Duodenal mucosa (tissue), 2 donors: ENCODE data around the gene PABPN1L.

Source experiments
- H3K27ac ChIP-seq: one replicate; pipeline ENCODE4 v1.7.0; 2013; ENCODE audit warnings: low read depth, low read length
- H3K27me3 ChIP-seq, 2 donors: one replicate each; pipeline ENCODE4 v1.7.0; 2013; ENCODE audit warnings: low read length in 2 of 2, control low read depth in 1 of 2; ENCODE audit not compliant: insufficient read depth in 2 of 2, control insufficient read depth in 1 of 2
- H3K36me3 ChIP-seq, 2 donors: one replicate each; pipeline ENCODE4 v1.7.0; 2013; ENCODE audit warnings: low read length in 2 of 2, control low read depth in 1 of 2; ENCODE audit not compliant: insufficient read depth in 2 of 2, control insufficient read depth in 1 of 2
- H3K4me1 ChIP-seq, 2 donors: one replicate each; pipeline ENCODE4 v1.7.0; 2013; ENCODE audit warnings: low read length in 2 of 2, control low read depth in 1 of 2; ENCODE audit not compliant: insufficient read depth in 2 of 2, control insufficient read depth in 1 of 2
- H3K4me3 ChIP-seq, 2 donors: one replicate each; pipeline ENCODE4 v1.7.0; 2013; ENCODE audit warnings: low read length in 2 of 2, low read depth in 1 of 2
- H3K9ac ChIP-seq, 2 donors: one replicate each; pipeline ENCODE4 v1.7.0; 2013; ENCODE audit warnings: low read length in 2 of 2, low read depth in 1 of 2
- H3K9me3 ChIP-seq, 2 donors: one replicate each; pipeline ENCODE4 v1.7.0; 2013; ENCODE audit warnings: low read length in 2 of 2, control low read depth in 1 of 2; ENCODE audit not compliant: control insufficient read depth in 1 of 2

PABPN1L gene

DNA sequence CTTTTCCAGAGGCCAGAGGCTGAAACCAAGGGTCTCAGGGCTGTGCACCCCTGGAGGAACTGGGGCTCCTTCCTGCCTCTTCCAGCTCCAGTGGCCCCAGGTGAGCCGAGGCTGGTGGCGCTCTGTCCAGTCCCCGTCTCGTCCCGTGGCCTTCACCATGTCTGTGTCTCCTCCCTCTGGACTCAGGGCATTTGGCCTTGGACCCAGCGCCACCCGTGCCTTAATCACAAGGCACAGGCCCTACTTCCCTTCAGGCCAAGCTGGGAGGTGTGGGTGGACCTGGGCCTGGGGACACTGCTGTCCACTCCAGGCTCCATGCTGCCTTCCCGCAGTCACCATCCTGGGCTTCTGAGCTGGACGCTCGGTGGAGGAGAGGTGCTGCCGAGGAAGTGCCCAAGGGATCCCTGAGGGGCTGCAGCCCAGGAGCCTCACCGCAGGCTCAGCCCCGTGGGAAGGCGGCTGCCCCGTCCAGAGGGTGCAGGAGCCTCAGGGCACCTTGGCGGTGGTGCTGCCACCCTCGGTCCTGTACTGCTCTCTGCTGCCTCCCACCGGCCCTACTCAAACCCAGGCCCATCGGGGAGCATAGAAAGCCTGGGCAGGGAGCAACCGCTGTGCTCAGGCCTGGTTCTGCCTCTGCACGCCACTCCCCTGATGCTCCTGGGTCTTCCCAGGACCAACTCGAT lies 45.2 kb downstream of the PABPN1L start:
- Histone ChIP-seq H3K36me3 (peaks cover 0 to 16% of the 10 kb centered on the region in 2 donors), H3K27ac (no peak overlapping the region), H3K9me3 (no peaks in the 10 kb centered on the region), H3K4me1 (no peaks in the 10 kb centered on the region), H3K4me3 (no peak overlapping the region), H3K27me3 (no peaks in the 10 kb centered on the region), H3K9ac (no peak overlapping the region)

DNA sequence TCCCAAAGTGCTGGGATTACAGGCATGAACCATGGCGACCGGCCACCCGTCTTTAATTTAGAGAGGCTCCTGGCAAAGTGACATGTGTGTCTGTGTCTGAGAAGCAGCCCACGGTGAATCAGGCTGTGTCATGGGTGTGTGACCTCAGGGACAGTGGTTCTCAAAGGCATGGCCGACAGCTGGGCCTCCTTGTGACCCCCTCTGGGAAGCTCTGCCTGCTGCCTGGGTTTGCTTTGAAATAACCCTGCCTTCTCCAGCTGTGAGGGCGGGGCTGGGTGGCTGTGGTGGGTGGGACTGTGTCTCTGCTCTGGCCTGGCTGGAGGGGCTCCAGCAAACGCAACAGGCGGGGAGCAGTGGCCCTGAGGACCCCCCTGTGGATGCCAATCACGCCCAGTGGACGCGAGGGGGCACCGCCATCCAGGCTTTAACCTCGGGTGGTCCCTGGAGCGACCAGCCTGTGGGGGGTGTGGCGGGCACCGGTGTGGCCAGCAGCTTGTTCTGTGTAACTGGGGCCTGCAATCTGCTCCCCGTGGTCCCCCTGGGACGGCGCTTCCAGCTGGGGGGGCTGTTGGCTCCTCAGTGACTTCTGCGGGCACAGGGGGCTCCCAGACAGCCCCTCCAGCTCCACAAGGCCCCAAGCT lies 46.0 kb downstream of the PABPN1L start:
- Histone ChIP-seq H3K27me3 (no peaks in the 10 kb centered on the region), H3K9me3 (no peaks in the 10 kb centered on the region), H3K27ac (no peak overlapping the region), H3K9ac (no peak overlapping the region), H3K4me3 (no peak overlapping the region), H3K4me1 (no peaks in the 10 kb centered on the region), H3K36me3 (peaks cover 0 to 16% of the 10 kb centered on the region in 2 donors)

DNA sequence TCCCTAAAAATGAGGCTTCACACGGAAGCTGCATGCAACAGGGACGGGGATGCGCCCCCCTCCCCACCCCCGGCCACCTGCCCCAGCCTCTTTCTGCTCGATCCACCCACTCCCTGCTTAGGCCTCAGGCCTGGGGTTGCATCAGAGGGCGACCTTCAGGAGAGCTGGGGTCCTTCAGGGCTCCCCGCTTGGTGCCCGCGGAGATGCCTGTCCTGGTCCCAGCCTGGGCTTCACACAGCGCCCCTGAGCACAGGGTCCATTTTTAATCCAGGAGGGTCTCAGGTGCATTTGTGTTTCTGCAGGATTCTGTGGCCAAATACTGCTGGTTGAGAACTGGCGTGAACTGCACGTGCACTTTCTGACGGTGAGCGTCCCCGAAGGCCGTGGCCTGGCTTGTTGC lies 47.3 kb downstream of the PABPN1L start:
- no peak overlapping the region for H3K9ac ChIP-seq
- H3K4me3 ChIP-seq: no peak overlapping the region
- peaks cover 0 to 16% of the 10 kb centered on the region in 2 donors for H3K36me3 ChIP-seq
- no peaks in the 10 kb centered on the region for H3K27me3 ChIP-seq
- no peak overlapping the region for H3K27ac ChIP-seq
- H3K4me1 ChIP-seq: no peaks in the 10 kb centered on the region
- no peaks in the 10 kb centered on the region for H3K9me3 ChIP-seq

DNA sequence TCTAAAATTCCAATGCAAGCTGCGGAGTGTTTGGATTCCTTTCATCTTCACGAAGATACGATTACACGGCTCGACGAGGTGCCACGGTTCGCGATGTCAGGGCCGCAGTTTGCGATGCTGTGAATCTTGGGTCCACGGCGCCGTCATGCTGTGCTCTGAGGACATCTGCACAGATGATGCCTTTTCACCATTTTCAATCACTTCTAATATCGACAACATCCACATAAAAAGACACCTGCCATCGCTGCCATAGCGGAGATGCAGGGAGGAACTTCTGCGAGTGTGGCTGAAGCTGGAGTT lies 47.9 kb downstream of the PABPN1L start:
- Histone ChIP-seq H3K27me3 (no peaks in the 10 kb centered on the region), H3K27ac (no peak overlapping the region), H3K9ac (no peak overlapping the region), H3K36me3 (peaks cover 0 to 16% of the 10 kb centered on the region in 2 donors), H3K4me3 (no peak overlapping the region), H3K9me3 (no peaks in the 10 kb centered on the region), H3K4me1 (no peaks in the 10 kb centered on the region)

DNA sequence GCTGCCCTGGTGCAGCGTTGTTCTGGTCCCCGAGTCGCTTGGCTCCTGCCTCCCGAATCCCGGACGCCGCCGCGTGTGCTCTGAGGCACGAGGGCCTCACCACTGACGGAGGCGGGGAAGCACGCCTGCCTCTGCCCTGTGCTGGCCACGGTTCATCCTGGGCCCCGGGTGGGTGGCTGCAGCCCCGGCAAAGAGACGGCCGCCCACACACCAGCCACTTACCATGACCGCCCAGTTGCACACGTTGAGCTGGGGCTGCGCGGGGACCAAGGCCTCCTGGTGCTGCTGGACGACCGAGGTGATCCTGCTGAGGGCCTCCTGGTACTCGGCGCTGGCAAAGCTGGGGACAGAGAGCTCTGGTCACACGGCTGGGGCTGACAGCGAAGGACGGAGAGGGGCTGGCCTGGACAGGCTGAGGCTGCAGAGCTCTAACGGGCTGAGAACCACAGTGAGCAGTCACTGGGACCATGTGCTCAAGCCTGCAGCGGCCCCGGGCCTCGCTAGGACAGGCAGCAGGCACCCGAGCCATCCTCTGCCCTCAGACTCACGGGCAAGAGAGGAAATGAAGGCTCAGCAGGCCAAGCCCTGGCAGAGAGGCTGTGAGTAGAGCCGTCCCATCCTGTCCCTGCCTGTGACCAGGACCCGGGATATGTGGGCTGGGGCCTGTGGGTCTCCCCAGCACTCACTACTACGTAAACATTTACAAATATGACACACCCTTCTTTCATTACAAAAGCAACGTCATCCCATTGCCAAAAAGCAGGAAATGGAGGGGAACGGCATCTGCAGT lies 48.5 kb downstream of the PABPN1L start:
- Histone ChIP-seq H3K9ac (no peak overlapping the region), H3K36me3 (peaks cover 0 to 16% of the 10 kb centered on the region in 2 donors), H3K27ac (no peak overlapping the region), H3K27me3 (no peaks in the 10 kb centered on the region), H3K4me3 (no peak overlapping the region), H3K4me1 (no peaks in the 10 kb centered on the region), H3K9me3 (no peaks in the 10 kb centered on the region)

DNA sequence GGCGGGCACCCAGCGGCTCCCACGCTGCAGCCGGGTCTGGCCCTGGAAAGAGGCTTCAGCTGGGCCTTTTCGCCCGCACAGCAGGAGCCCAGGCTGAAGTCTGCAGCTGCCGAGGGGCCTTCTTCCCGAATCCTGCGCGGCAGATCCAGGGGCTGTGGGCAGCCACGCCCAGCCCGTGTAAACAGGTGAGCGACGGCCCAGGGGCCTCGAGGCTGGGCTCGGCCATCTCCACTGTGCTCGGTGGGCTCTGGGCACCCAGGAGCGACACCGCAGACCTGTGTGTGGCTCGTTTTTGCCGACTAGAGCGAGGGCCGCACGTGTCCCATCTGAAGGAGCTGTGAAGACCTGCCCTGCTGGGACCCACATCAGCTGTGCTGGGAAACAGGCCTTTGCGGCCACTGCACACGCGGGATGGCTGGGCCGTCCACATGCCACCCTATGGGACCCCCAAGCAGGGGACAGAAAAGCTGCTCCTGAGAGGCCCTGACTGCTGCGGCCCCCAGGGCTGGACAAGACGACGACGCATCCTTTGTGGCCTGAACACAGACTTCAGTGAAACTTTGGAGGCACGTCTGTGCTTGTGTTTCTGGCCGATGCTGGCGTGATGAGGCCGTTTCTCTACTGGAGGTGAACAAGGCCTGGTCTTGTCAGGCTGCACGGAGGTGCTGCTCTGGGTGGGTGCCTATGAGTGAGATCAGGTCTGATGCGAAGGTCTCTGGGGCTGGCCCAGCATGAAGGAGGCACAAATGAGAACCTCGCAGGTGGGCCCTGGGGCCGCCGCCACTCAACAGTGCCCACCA lies 49.5 kb downstream of the PABPN1L start:
- Histone ChIP-seq H3K4me3 (no peak overlapping the region), H3K27me3 (no peaks in the 10 kb centered on the region), H3K9me3 (no peaks in the 10 kb centered on the region), H3K4me1 (peaks cover 3 to 8% of the 10 kb centered on the region in 2 donors), H3K9ac (no peak overlapping the region), H3K36me3 (peaks cover 0 to 6% of the 10 kb centered on the region in 2 donors), H3K27ac (no peak overlapping the region)

DNA sequence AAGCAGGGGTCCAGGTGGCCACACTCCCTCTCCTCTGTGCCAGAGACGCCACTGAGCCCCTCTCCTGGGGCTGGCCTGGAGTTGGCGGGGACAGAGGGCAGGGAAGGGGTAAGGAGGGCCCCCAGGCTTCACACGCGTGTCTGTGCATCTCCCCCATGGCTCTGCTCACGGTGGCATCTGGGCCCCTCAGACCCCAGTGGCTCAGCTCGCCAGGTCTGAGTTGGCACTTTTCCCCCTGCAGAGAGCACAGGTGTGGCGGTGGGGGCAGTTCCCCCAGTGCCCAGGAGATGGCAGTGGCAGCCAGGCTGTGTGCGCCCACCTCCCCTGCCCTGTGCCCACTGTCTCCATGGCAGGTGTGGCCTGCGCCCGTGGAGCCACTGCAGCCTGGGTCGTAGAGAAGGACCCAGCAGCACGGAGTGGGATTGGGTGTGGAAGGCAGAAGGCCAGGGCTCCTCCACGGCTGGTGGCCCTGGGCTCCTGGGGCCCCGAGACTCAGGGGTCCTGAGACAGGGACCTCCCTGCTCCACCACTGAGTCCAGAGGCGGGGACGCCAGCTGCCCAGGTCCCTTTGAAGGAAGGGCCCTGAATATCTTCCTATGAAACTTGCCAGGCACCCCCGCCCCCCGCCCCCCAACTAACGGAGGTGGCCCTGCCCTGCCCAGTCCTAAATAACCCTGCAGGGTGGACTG lies 50.4 kb downstream of the PABPN1L start:
- no peaks in the 10 kb centered on the region for H3K36me3 ChIP-seq
- no peaks in the 10 kb centered on the region for H3K9me3 ChIP-seq

DNA sequence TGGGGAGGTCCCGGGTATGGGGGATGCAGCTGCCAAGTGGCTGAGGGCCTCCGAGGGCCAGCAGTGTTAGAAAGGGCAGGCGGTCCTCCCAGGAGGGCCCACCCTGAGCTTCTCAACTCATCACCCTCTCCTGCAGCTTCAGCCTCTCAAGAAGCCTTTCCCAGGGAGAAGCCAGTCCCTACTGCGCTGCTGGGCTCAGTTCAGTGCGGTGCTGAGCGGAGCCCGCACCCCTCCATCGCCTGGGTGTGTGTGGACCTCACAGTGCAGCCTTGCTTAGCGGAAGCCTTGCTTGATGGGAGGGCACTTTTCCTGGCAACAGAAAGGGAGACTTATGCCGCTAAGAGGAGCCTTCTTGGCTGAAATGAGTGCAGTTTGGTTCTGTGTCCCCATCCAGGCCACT lies 51.2 kb downstream of the PABPN1L start:
- H3K4me3 ChIP-seq: no peak overlapping the region
- H3K9me3 ChIP-seq: no peaks in the 10 kb centered on the region
- H3K36me3 ChIP-seq: no peaks in the 10 kb centered on the region
- H3K9ac ChIP-seq: no peak overlapping the region
- no peak overlapping the region for H3K27ac ChIP-seq
- H3K27me3 ChIP-seq: no peaks in the 10 kb centered on the region
- peaks cover 11 to 18% of the 10 kb centered on the region in 2 donors for H3K4me1 ChIP-seq

More for the DNA sequence above, 50.4 kb downstream of the PABPN1L start:
- Histone ChIP-seq H3K4me3 (no peak overlapping the region), H3K27me3 (no peaks in the 10 kb centered on the region), H3K4me1 (peaks cover 3 to 10% of the 10 kb centered on the region in 2 donors), H3K27ac (no peak overlapping the region), H3K9ac (no peak overlapping the region)

DNA sequence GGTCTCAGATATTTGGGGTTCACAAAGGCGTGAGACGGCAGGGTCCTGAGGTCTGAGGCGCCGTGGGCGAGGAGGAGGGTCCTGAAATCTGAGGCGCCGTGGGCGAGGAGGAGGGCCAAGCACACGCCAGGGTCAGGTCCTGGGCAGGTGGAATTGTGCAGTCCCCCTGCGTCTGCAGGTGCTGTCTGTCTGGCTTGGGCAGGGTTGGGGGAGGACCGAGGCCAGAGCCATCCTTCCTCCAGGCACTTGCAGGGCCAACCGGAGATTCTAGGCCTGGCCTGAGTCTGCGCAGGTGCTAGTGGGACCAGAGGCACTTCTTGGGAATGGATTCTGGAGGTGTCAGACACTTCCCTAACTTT lies 52.3 kb downstream of the PABPN1L start:
- H3K27me3 ChIP-seq: no peaks in the 10 kb centered on the region
- no peak overlapping the region for H3K27ac ChIP-seq
- no peak overlapping the region for H3K9ac ChIP-seq
- no peak overlapping the region for H3K4me3 ChIP-seq
- peaks cover 6 to 9% of the 10 kb centered on the region in 2 donors for H3K36me3 ChIP-seq
- H3K9me3 ChIP-seq: no peaks in the 10 kb centered on the region
- peaks cover 15 to 26% of the 10 kb centered on the region in 2 donors for H3K4me1 ChIP-seq
